Endothelial cell (in vitro differentiated cells): ENCODE data around the gene GEN1. TPM values are rescaled to one million over a fixed set of nuclear protein-coding genes. Genes with fewer than 3 reads are reported as not detected.

Experiments used
- DNase-seq: peaks from one replicate; pipeline ENCODE4 v3.0.0; 2021; ENCODE audit warnings: low spot score
- H3K27ac Mint-ChIP-seq: one replicate; pipeline ENCODE4 v1.8.0; 2021; ENCODE audit warnings: mixed read lengths, inconsistent platforms; ENCODE audit not compliant: unreplicated experiment
- H3K27me3 Mint-ChIP-seq: one replicate; pipeline ENCODE4 v1.8.0; 2021; ENCODE audit warnings: mild to moderate bottlenecking, moderate library complexity, mixed read lengths, inconsistent platforms; ENCODE audit not compliant: unreplicated experiment
- H3K36me3 Mint-ChIP-seq: one replicate; pipeline ENCODE4 v1.8.0; 2021; ENCODE audit warnings: mild to moderate bottlenecking, low read depth, mixed read lengths, inconsistent platforms; ENCODE audit not compliant: unreplicated experiment
- H3K4me1 Mint-ChIP-seq: one replicate; pipeline ENCODE4 v1.8.0; 2021; ENCODE audit warnings: mild to moderate bottlenecking, mixed read lengths, inconsistent platforms; ENCODE audit not compliant: unreplicated experiment
- H3K4me3 Mint-ChIP-seq: one replicate; pipeline ENCODE4 v1.8.0; 2021; ENCODE audit warnings: mild to moderate bottlenecking, mixed read lengths, inconsistent platforms; ENCODE audit not compliant: unreplicated experiment
- H3K9me3 Mint-ChIP-seq: one replicate; pipeline ENCODE4 v1.8.0; 2021; ENCODE audit warnings: mixed read lengths, inconsistent platforms; ENCODE audit not compliant: unreplicated experiment
- total RNA-seq: library from RNA; stranded (reverse); fragmentation: NEBNext Ultra II Directional; extraction: Animal tissue kit (Norgen Biotek cat#: 25700); gene quantifications from one replicate; pipeline ENCODE4 v1.2.1, GENCODE V29; 2021; ENCODE audit not compliant: unreplicated experiment
- TF ChIP-seq, protein P1 (sequence below): fragments of 200-600 bp; sonication (generic); IDR thresholded peaks from one replicate; pipeline ENCODE4 v1.5.0; 2021; ENCODE audit warnings: antibody characterized with exemption; ENCODE audit not compliant: unreplicated experiment

Gene GEN1
- total RNA-seq, 1 donor from 2014 or later: 12.3 TPM

DNA sequence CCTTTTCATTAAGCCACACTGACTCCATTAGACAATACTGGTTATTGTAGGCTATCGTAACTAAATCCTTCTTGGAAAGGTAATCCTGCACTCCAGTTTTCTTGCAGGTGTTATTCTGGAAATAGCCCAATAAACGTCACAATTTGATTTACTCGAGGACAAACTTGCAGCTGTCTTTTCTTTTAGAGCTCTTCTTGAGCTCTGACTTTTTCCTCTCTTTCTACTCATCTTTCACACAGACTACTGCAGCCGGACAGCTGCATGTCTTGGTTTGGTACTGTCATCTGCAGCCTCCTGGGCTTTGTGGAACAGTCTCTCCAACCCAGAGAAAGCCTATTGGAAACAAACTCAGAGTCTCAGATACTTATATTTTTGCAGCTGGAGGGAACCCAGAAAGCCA, 39.4 kb downstream of the GEN1 start:
- TF ChIP-seq, protein P1, sequence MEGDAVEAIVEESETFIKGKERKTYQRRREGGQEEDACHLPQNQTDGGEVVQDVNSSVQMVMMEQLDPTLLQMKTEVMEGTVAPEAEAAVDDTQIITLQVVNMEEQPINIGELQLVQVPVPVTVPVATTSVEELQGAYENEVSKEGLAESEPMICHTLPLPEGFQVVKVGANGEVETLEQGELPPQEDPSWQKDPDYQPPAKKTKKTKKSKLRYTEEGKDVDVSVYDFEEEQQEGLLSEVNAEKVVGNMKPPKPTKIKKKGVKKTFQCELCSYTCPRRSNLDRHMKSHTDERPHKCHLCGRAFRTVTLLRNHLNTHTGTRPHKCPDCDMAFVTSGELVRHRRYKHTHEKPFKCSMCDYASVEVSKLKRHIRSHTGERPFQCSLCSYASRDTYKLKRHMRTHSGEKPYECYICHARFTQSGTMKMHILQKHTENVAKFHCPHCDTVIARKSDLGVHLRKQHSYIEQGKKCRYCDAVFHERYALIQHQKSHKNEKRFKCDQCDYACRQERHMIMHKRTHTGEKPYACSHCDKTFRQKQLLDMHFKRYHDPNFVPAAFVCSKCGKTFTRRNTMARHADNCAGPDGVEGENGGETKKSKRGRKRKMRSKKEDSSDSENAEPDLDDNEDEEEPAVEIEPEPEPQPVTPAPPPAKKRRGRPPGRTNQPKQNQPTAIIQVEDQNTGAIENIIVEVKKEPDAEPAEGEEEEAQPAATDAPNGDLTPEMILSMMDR: no peak
- Mint-ChIP-seq H3K4me1 (no peaks in the 10 kb centered on the region), H3K27ac (no peak overlapping the region), H3K4me3 (no peak overlapping the region), H3K27me3 (peaks cover 7% of the 10 kb centered on the region), H3K36me3 (no peaks in the 10 kb centered on the region), H3K9me3 (no peaks in the 10 kb centered on the region)
- DNase-seq: no peak

DNA sequence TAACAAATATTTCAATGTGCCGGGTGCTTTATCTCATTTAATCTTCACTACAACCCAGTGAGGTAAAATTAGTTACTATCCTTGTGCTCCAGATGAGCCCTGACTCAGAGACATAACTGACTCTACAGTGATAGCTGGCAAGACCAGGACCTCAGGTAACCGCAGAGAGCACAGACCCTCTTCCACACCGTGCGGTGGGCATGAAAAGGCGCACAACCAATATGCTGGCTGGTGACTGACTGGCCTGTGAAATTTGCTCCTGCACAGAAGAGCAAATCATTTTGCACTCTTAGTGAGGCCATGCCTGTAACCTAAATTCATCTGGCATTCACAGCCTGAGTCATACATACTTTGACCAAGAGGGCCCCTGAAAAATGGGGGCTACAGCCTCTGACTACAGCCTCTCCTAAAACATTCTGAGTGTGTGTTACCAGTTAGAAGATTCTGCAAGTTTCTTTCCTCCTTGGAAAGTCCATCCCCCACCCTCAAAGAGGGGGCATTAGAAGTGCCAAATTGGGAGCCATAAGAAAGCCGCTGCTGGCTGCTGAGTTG, 39.9 kb downstream of the GEN1 start:
- Mint-ChIP-seq H3K27ac (no peak overlapping the region), H3K27me3 (peaks cover 7% of the 10 kb centered on the region), H3K36me3 (no peaks in the 10 kb centered on the region), H3K4me3 (no peak overlapping the region), H3K9me3 (no peaks in the 10 kb centered on the region), H3K4me1 (no peaks in the 10 kb centered on the region)
- TF ChIP-seq, protein P1: no peak
- DNase-seq: no peak

DNA sequence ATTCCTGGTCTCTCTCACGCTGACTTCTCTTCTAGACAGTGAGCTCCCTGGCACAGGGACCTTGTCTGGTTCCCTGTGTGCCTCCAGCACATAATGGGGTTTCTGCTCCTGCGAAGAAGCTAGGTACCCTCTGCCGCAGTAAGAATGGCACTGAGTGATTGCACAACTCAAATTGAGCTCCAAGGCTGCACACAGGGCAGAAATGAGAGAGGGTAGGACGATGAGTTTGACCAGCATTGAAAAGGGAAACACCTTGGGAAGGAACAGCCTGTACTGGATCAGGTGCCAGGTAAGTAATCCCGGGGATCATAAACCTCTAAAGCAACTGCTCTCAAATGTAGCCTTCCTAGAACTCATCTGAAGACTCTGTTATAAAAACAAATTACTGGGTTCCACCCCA, 41.4 kb downstream of the GEN1 start:
- H3K4me3 Mint-ChIP-seq: no peak overlapping the region
- no peaks in the 10 kb centered on the region for H3K36me3 Mint-ChIP-seq
- H3K9me3 Mint-ChIP-seq: no peaks in the 10 kb centered on the region
- DNase-seq: no peak
- TF ChIP-seq, protein P1: no peak
- H3K27ac Mint-ChIP-seq: no peak overlapping the region
- peaks cover 4% of the 10 kb centered on the region for H3K4me1 Mint-ChIP-seq
- peaks cover 7% of the 10 kb centered on the region for H3K27me3 Mint-ChIP-seq

DNA sequence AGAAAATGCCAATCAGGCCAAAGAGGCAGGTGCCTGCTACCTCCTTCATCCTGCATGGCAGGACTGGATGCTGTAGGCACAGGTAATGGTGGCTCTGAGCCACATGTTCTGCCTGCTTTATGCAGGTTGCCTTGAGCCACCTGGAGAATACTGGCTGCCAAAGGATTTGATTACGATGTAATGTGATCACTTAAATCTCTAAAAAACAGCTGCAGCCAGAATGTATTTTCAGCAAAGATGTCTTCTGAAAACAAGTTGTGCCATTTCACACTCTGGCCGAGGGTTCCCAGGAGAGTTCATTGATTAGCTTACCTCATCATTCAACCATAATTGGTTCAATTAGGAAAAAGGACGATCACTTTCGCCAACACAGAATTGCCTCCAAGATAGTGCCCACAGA, 44.4 kb downstream of the GEN1 start:
- TF ChIP-seq, protein P1: no peak
- Mint-ChIP-seq H3K27ac (no peak overlapping the region), H3K36me3 (no peaks in the 10 kb centered on the region), H3K27me3 (peaks cover 3% of the 10 kb centered on the region), H3K9me3 (no peaks in the 10 kb centered on the region), H3K4me3 (no peak overlapping the region), H3K4me1 (peaks cover 4% of the 10 kb centered on the region)
- DNase-seq: no peak

DNA sequence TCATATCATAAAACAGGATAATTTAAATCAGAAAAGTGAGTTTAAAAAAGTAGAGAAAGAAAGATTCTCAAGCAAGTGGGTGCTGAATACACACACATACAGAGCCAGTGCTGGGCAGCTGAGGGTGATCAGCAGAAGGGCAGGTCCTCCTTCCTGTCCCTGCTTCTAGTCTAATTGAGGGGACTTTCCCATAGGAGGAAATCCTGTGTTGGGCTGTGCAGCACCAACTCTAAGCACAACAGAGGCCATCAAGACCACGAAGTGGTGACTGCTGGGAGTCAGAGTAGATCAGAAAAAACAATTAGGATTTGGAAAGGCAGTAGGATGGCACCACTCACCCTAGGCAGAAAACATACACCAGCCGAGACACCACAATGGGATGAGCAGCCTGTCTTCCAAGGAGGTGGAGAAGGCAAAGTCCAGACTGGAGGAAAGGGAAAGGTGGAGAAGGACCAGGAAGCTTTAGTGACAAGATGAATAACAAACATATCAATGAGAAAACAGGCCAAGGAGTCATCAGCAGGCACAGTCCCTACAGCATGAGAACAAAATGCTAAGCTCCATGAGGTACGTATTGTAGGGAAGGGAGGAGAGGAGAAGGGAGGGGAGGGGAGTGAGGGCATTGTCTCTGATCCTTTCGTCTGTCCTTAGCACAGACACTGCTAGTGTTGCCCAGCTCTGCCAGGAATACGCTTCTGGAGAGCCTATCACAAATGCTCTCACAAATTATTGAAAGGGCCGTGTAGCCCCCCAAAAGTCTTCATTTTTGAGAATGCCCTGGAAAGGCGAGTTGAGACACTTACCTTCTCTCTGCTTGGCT, 45.6 kb downstream of the GEN1 start:
- H3K9me3 Mint-ChIP-seq: no peaks in the 10 kb centered on the region
- H3K4me3 Mint-ChIP-seq: no peak overlapping the region
- H3K36me3 Mint-ChIP-seq: no peaks in the 10 kb centered on the region
- TF ChIP-seq, protein P1: no peak
- H3K4me1 Mint-ChIP-seq: peaks cover 4% of the 10 kb centered on the region
- DNase-seq: no peak
- no peak overlapping the region for H3K27ac Mint-ChIP-seq
- peaks cover 3% of the 10 kb centered on the region for H3K27me3 Mint-ChIP-seq
